Suppressor macrophage (primary cell): ENCODE data around the gene ZNF384.

Source experiments
- DNase-seq, 4 experiments: peaks; one replicate each; pipeline ENCODE4 v3.0.0-alpha.2; 2020 to 2022

ZNF384 gene

DNA sequence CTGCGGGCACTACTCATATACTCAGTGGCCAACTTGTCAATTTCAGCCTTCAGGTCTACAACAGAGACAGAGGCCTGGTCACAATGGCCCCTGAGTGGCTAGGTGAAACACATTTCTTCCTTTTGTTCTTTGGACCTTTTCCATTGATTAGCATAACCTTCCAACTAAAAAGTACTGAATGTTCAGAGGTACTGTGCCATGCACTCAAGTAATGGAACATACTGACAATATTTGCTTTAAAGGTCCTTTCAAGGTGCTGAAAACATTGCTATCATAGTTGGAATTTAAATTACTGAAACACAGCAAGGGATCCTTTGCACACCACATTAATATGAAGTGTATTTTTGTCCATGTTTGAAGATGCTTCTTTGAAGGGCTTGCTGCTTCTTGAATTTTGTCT is 35.8 kb downstream of the ZNF384 start:
- no peak for DNase-seq

DNA sequence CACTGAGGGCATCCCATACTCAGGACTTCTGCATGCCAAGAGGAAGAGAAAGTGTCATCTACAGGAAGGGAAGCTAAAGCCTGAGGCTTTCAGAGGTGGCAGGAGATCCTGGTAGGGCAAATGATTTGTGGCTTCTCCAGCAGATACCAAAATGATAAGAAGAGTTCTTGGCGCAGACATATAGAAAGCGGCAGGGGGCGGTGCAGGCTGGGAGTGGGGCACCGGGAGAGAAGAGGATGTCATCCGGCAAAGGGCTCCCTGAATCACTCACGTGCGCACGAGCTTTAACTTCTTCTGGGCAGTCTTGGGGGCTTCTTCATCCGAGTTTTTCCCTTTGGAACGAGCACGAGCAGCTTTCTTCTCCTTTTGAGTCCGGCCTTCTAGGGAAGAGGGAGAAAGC is 36.8 kb downstream of the ZNF384 start:
- no peak for DNase-seq

DNA sequence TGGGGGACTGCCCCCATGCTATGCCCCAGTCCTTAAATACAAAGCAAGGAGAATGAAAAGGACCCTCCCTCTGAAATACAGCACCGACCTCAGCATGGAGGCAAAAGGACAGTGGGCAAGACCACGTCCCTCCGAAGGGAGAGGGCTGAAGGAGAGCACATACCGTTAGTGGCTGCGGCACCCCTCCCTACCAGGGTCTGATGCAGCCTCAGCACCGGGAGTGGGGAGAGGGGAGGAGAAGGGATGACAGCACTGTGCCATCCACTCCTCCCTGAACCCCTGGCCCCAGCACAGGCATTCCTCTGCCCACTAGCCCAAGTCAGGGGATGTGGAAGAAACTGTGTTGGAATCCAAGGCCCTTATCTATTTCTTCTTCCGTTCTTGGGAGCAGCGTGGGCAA is 38.3 kb downstream of the ZNF384 start:
- DNase-seq, result no peak

DNA sequence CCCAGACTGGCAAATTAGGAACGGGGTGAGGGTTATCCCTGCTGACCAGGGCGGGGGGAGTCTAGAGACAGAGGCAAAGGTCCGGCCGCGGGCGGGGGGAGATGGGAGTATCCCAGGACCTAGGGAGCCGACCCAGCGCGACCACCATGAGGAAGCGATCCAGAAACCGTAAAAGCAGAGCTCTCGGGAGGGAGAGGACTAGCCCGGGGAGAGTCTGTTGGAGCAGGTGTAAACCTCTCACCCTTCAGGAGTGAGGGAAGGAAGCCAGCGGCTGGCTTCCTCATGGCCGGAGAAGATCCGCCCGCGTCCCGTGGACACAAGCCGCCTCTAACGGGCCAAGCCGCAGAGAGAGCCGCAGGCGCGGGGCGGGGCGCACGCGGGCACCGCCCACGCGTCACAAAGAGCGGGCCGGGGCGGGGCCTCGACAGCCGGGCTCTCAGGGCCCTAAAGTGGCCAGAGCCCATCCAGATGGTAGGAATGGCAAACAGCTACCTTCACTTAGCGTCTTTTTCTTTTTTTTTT is 42.0 kb downstream of the ZNF384 start, which contains the start of gene ACRBP:
TSS of gene ACRBP (minus strand) at position 350 of the 522 bp plus-strand sequence. CDS start at position 284, 66 bp downstream.
- peak; percentile 85 to 95 (median 90) for DNase-seq

DNA sequence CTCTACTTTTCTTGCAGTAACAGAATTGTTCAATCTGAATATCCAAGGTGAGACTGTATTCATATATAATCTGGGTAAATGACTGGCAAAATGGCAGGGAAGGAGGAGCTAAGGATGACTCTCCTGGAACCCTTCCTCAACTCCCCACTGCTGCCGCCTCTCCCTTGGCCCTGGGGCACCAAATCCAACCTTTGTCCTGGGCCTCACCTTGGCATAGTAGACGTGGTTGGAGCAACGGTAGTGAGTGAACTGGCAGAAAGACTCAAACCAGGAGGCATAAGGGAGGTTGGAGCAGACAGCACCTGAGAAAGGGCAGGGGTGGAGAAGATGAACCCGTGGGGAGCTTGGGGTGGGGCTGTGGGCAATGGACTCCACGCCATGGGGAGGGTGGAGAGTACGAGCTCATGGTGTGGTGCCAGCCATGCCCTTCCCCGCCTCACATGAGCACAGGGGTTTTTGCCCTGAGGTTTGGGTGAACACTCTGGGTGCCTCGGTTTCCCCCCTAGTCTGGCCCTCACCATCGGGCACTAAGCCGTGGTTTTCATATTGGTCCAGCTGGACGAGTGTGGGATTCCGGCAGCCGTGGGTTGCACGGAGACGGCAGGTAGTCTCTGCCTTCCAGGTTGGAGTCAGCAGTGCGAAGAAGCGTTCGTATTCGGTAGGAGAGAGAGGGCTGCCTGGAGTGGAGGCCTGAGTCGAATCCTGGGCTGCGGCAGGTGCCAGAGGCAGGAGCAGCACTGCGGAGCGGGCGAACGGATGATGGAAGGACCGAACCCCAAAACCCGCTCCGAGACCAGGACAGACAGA is 42.7 kb downstream of the ZNF384 start:
- DNase-seq, result no peak

DNA sequence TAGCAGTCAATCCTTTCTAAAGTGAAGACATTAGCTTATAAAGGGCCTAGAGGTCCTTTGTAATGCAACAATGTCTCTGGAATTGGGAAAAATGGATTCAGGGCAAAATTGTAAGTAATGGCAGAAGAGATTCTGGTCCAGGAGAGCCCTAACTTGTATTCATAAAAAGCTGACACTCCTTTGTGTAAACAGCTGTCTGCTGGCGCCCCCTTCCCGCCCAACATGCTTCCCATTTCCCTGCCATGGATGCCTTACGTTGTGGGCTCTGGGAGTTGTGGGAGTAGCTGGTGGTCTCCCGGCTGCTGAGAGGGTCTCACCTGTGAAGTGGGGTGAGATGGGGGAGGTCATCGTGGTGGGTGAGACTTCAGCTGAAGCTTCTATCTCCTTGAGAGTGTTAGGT is 44.3 kb downstream of the ZNF384 start:
- DNase-seq, result peak in 1 of 4 experiments; percentile 57

DNA sequence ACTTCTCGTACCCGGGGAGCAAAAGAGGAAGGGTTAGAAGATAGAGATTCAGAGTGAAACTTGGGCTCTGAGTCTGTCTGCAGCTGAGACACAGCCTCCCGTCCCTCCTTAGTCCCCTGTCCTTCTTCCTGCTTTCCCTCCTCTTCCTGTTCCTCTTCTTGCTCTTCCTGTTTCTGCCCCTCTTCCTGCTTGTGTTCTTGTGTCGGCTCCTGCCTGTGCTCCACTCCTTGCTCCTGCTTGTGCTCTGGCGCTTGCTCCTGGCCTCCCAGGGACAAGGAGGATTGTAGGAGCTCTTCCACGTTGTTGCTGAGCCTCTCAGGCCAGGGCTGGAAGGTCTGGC is 44.9 kb downstream of the ZNF384 start:
- DNase-seq, result peak; percentile 79 to 93 (median 87)

DNA sequence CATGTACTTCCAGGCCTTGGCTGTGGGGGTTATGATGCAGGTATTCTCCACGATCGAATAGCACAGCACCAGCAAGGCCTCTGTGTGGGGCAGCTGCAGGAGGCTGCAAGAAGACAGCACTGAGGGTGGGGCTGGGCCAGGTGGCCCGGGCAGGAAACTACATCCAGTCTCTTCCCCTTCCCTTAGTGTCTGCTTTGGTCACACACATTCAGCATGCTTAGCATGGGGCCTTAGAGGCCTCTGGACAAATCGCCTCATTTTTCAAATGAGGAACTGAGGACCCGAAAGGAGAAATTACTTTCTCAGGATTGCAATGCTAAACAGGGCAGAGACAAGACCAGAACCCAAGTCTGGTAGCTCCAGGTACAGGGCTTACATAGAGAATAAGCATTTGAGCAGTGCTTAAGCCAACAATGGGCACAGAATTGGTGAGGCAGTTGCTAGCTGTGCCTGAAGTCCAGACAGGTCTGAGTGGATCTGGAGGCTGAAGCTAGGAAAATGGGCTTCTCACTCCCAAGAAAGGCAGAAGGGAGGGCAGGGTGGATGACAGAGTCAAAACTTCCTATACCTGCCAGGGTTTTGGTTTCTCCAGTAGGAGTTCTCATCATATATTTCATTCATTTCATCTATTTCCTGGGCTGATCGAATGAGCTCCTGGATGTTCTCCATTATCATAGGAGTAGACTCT is 45.5 kb downstream of the ZNF384 start:
- DNase-seq, result peak; percentile 68 to 89 (median 84)

DNA sequence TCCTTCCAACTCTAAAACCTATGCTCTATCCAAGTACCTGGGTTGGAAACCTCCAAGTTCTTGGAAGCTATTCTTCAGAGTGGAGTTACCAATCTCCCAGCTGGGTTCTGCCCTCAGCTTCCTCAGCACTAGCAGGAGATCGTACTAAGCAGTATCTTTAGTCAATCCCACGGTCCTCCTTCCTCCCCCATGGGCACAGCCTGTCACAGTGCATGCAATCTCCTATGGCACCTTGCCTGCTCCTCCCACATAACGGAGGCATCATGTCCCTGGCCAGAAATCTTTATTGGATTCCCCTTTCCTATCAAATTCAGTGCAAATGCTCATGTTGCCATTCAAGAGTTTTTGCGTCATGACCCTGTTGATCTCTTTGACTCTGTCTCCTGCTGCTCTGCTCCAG is 48.0 kb downstream of the ZNF384 start:
- DNase-seq, result peak in 2 of 4 experiments; percentile 43 to 46

DNA sequence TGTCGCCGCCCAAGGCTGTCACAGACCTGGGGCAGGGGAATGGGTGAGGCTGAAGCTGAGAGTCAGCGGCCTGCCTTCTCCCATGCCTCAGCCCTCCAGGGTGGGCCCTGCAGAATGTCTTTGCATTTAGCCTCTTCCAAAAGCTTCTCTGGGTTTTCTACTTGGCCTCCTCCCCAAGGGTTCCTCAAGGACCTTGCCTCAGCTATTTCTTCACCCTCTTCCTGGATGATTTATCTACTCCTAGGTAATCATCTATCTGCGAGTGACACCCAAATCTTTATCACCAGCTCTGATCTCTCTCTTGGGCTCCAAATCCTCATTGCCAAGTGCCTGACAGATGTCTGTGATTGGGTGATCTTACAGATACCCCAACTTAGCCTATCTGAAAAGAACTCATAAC is 48.7 kb downstream of the ZNF384 start:
- DNase-seq, result no peak

DNA sequence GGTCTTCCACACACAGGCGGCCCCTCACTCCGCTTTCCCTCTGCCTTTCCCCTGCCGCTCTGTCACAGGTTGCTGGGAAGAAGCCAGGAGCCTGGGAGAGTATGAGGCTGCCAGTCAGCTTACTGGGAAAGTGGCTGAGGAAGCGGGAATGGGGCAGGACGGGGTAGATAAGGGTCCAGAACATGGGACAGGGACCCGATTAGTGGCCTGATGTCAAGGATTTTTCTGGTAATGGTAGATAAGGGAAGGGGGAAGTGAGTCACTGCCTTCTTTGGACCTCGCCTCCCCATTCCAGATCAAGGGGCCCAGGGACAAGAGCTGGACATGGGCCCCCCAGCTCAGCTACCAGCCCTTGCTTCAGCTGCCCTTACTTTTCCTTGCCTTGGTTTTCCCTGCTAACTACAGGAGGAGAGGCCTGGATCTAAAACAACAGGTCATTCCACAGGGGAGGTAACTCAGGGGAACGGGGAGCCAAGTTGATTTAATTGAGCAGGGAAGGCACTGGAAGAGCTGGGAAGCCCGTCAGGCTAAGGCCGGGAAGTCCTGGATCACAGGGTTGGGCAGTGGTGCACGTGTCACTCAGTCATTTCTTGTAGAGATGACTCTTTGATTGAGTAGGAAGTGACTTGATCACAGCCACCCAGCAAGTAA is 49.9 kb downstream of the ZNF384 start:
- DNase-seq, result peak; percentile 34 to 60 (median 52)

DNA sequence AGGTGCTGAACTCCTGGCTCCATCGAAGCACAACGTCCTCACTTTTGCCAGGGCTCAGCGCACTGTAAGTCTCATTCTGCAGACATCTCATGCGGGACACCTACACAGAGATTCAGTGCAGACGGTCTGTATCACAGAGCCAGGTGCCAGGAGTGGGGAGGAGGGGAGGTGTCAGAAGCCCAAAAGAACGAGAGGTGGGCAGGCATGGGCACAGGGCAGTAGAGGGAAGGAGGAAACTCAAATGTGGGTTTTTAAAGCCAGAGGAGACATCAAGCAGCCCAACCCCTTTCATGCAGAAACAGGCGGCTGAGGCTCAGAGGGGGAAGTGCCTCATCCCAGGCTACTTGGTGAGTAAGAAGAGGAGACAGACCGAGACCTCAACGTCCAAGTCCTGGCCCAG is 50.9 kb downstream of the ZNF384 start:
- peak; percentile 70 to 83 (median 81) for DNase-seq

DNA sequence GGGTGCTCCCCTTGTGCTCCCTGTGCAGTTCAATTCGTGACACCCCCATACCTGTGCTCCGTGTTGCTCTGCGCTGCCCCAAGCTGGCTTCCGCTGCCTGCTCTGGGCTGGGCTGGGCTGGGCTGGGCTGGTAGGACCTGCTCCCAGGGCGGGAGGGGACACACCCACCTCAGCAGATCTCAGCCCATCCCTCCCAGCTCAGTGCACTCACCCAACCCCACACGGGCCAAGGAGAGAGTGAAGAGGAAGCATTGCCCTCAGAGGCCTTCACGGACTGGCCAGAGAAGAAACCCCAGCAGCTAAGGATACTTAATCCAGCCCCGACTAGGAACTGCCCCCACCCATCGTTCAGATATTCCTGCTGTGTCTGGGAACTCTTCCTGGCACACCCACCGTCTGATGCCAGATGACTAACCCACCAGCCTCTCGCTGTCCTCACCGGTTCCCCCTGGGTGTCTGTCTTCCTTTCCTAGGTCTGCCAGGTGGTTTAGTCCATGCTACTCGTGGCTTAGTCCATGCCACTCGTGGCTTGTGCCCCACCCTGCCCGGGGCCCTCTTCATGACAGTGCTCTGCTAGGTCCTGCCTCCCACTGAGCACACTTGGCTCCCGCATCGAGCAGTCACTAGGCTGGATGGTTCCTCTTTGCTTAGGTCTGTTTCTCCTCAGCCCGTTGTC is 53.2 kb downstream of the ZNF384 start, which contains the start of gene LPAR5:
TSS of gene LPAR5 (minus strand) at position 104 of the 676 bp plus-strand sequence. CDS start 14,711 bp downstream, outside the sequence.
- DNase-seq, result peak; percentile 74 to 83 (median 81)

DNA sequence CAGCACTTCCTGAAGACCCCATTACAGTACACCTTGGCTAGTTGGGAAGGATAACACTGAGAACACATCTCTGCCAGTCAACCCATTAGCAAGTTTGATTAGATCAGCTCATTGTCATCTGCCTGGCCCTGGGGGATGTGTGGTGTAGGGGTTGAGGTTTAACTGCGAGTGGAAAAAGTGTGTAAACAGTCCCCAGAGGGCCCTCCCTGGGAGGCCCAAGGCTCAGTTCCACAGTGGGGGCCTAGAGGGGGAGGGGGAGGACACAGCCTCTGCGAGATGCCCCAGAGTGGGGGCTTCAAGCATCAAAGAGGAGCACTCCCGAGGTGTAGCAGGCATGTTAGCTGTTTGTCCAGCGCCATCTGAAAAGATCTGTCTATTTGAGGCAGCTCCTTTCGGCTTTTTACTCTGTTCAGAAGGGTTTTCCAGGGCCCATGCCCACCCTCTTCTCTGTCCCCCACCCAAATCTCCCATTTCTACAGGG is 53.8 kb downstream of the ZNF384 start:
- DNase-seq, result no peak

DNA sequence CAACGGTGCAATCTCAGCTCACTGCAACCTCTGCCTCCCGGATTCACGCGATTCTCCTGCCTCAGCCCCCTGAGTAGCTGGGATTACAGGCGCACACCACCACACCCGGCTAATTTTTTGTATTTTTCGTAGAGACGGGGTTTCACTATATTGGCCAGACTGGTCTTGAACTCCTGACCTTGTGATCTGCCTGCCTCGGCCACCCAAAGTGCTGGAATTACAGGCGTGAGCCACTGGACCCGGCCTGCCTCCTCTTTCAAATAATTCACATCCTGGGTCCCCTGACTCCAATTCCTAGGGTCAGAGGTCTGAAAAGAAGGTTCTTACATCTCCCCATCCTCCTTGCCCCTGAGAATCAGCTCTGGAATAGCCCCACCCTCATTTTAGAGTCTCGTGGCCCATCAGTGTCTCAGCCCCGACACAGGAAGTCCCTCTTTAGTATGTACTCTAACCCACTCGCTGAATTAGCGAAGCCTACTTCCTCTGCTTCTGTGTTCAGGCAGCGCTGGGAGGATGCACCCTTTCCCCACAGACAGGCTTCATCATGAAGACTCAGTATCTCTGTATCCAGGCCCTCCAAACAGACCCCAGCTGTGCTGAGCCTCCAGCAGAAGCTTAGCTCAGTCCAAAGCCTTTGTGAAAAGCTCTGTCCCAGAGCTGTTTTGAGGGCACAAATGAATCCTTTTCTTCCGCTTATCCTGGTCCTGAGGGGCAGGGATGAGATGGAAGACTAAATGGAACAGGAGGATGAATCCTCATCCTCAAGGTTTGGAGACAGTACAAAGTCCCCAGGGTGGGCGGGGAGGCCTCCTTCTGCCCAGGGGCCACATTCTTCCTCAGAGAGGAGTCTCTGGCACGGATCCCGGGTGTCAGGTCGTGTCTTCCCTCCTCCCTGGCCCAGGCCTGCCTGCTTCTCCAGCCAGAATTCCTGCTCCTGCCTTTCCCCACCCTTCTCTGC is 56.9 kb downstream of the ZNF384 start:
- DNase-seq, result peak; percentile 62 to 83 (median 77)

DNA sequence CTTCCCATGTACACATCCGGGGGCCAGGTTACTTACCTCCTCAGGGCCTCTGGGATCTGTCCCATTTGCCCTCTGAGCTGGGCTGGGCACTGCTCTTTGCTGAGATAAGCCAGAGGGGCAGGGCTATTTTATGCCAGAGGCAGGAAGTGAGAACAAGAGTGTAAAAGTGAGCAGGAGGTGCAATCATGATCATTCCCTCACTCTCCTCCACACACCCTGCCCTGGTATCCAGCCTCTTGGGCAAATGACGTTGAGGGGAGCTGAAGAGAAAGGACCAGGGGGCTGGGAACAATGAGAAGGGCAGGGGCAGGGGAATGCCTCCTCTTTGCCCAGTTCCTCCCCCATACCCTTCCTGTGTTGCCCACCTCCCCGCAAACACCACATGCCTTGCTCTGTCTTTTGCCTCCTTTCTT is 57.6 kb downstream of the ZNF384 start:
- DNase-seq, result no peak

DNA sequence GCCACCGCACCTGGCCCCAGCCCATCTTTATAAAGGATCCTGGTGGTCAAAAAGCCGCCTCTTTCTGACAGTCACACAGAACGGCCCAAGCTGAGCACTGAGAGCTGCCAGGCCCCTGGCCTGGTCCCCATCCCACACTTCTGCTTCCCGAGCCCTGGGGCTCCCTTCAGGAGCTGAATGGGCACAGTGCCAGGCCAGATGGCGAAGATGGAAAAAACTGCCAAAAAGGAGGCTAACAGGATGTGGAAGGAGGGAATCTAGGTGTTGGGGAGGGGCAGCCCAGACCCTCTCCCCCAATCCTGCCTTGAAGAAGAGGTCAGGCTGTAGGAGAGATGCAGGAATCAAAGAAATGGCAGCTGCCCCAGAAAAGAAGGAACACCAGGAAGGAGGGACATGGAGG is 58.4 kb downstream of the ZNF384 start:
- DNase-seq, result no peak

DNA sequence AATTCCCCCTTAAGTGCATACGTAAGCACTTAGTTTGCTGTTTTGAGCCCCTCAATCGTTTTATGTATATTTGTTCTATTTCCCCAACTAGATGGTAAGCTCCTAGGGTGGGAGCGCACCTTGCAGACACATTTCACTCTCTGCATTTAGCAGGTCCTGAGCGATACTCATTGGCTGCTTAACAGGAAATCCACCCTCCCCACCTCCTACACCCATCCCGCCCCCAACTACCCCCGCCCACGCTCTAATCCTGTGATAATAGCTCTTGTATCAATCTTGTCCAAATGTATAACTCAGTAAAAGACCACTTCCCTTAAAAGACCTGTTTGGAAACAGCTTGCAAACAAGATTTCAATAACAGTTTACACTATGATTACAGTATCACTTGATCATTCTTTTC is 61.6 kb downstream of the ZNF384 start:
- DNase-seq, result peak in 1 of 4 experiments; percentile 28

DNA sequence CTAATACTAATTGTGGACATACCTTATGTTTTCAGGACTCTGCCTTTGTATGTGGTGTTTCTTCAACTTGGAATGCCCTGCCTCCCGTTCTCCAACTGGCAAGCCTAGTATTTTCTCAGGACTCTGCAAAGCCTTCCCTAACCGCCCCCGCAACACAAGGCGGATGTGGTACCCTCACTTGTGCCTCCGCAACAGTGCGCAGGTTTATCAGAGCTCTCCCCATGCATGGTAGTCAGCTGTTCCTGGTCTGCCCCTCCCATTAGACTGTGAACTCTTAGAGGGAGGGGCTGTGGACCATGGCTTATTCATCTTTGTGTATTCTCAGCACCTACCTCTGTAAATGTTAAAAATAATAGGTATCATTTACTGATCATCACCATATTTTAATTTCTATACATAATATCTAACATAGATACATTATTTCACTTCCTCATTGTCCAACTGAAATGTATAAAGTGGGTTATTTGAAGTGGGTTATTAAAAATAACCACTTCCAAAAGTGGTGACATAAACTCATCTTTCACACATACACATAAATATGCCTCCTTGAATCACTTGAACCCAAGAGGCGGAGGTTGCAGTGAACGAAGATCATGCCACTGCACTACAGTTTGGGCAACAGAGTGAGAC is 62.4 kb downstream of the ZNF384 start:
- no peak for DNase-seq

DNA sequence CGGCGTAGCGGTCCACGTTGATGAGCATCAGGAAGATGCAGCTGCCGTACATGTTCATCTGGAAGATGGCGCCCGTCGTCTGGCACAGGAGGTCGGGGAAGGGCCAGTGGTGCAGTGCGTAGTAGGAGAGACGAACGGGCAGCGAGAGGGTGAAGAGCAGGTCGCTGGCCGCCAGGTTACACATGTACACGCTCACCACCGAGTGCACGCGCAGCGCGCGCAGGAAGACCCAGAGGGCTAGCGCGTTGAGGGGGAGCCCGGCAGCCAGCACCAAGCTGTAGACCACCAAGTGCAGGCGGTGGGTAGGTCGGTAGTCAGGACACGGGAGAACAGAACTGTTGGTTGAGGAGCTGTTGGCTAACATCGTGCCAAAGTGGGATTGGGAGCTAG is 68.3 kb downstream of the ZNF384 start:
- DNase-seq, result no peak
